Activated naive CD8-positive, alpha-beta T cell treated with anti-CD3 and anti-CD28 coated beads, Interleukin-2, amount 50 U/mL, for 24 hours (primary cell): Measurements from ENCODE around the gene TP73.

Source experiments
- ATAC-seq: fragments of 150-1000 bp; cut with Tn5 transposase; one replicate; pipeline ENCODE4 v1.10.0; 2021
- DNase-seq: peaks from one replicate; pipeline ENCODE4 v3.0.0; 2021
- H3K27ac Mint-ChIP-seq: one replicate; pipeline ENCODE4 v1.8.0; 2021; ENCODE audit warnings: mild to moderate bottlenecking, mixed read lengths
- H3K27me3 Mint-ChIP-seq: one replicate; pipeline ENCODE4 v1.8.0; 2021; ENCODE audit warnings: mixed read lengths
- H3K36me3 Mint-ChIP-seq: one replicate; pipeline ENCODE4 v1.8.0; 2021; ENCODE audit warnings: low read depth, mixed read lengths
- H3K4me1 Mint-ChIP-seq: one replicate; pipeline ENCODE4 v1.8.0; 2021; ENCODE audit warnings: mixed read lengths
- H3K4me3 Mint-ChIP-seq: one replicate; pipeline ENCODE4 v1.8.0; 2021; ENCODE audit warnings: mild to moderate bottlenecking, moderate library complexity, mixed read lengths
- H3K9me3 Mint-ChIP-seq: one replicate; pipeline ENCODE4 v1.8.0; 2021; ENCODE audit warnings: mixed read lengths

The TP73 gene

GRCh38 chr1:3664700-3665375 lies 12.5 kb downstream of the TP73 start:
- no peak overlapping the region for H3K4me3 Mint-ChIP-seq
- peaks cover 4% of the 10 kb centered on the region for H3K4me1 Mint-ChIP-seq

GRCh38 chr1:3668148-3668547 lies 15.8 kb downstream of the TP73 start:
- DNase-seq = no peak
- ATAC-seq = no peak
- Mint-ChIP-seq H3K4me3 (no peak overlapping the region), H3K4me1 (no peaks in the 10 kb centered on the region), H3K27ac (no peak overlapping the region), H3K36me3 (no peaks in the 10 kb centered on the region), H3K27me3 (peaks cover 11% of the 10 kb centered on the region), H3K9me3 (no peaks in the 10 kb centered on the region)

More at GRCh38 chr1:3664700-3665375, 12.5 kb downstream of the TP73 start:
- ATAC-seq = no peak
- Mint-ChIP-seq H3K27ac (no peak overlapping the region), H3K27me3 (peaks cover 9% of the 10 kb centered on the region), H3K9me3 (no peaks in the 10 kb centered on the region), H3K36me3 (no peaks in the 10 kb centered on the region)
- DNase-seq = no peak

GRCh38 chr1:3668585-3669300 lies 16.4 kb downstream of the TP73 start:
- DNase-seq = no peak
- Mint-ChIP-seq H3K27me3 (peaks cover 11% of the 10 kb centered on the region), H3K36me3 (no peaks in the 10 kb centered on the region), H3K27ac (no peak overlapping the region), H3K9me3 (no peaks in the 10 kb centered on the region), H3K4me3 (no peak overlapping the region), H3K4me1 (peaks cover 5% of the 10 kb centered on the region)
- no peak for ATAC-seq

GRCh38 chr1:3669421-3669821 lies 17.1 kb downstream of the TP73 start:
- Mint-ChIP-seq H3K9me3 (no peaks in the 10 kb centered on the region), H3K4me1 (peaks cover 5% of the 10 kb centered on the region), H3K27me3 (peaks cover 11% of the 10 kb centered on the region), H3K27ac (no peak overlapping the region), H3K36me3 (no peaks in the 10 kb centered on the region), H3K4me3 (no peak overlapping the region)
- no peak for ATAC-seq
- DNase-seq = no peak

GRCh38 chr1:3669971-3670431 lies 17.7 kb downstream of the TP73 start:
- no peak overlapping the region for H3K4me3 Mint-ChIP-seq
- no peak for DNase-seq
- H3K27ac Mint-ChIP-seq = no peak overlapping the region
- H3K9me3 Mint-ChIP-seq = no peaks in the 10 kb centered on the region
- H3K36me3 Mint-ChIP-seq = no peaks in the 10 kb centered on the region
- H3K4me1 Mint-ChIP-seq = peaks cover 5% of the 10 kb centered on the region
- H3K27me3 Mint-ChIP-seq = peaks cover 11% of the 10 kb centered on the region
- no peak for ATAC-seq

GRCh38 chr1:3670823-3671265 lies 18.5 kb downstream of the TP73 start:
- no peaks in the 10 kb centered on the region for H3K36me3 Mint-ChIP-seq
- no peaks in the 10 kb centered on the region for H3K9me3 Mint-ChIP-seq
- H3K4me1 Mint-ChIP-seq = peaks cover 5% of the 10 kb centered on the region
- DNase-seq (no peak), ATAC-seq (no peak)
- no peak overlapping the region for H3K4me3 Mint-ChIP-seq
- H3K27me3 Mint-ChIP-seq = peaks cover 11% of the 10 kb centered on the region
- no peak overlapping the region for H3K27ac Mint-ChIP-seq

GRCh38 chr1:3671371-3672180 lies 19.3 kb downstream of the TP73 start:
- Mint-ChIP-seq H3K4me1 (peaks cover 5% of the 10 kb centered on the region), H3K27ac (no peak overlapping the region), H3K9me3 (no peaks in the 10 kb centered on the region), H3K4me3 (no peak overlapping the region), H3K36me3 (no peaks in the 10 kb centered on the region), H3K27me3 (peaks cover 11% of the 10 kb centered on the region)
- DNase-seq (no peak), ATAC-seq (no peak)

- DNase-seq (no peak), ATAC-seq (no peak)
- H3K4me1 Mint-ChIP-seq = peaks cover 13% of the 10 kb centered on the region
- peaks cover 7% of the 10 kb centered on the region for H3K27me3 Mint-ChIP-seq
- H3K4me3 Mint-ChIP-seq = no peak overlapping the region
- H3K9me3 Mint-ChIP-seq = no peaks in the 10 kb centered on the region
- H3K27ac Mint-ChIP-seq = no peak overlapping the region
- H3K36me3 Mint-ChIP-seq = no peaks in the 10 kb centered on the region
Observed at GRCh38 chr1:3672231-3672970, 20.1 kb downstream of the TP73 start.

- Mint-ChIP-seq H3K9me3 (no peaks in the 10 kb centered on the region), H3K36me3 (no peaks in the 10 kb centered on the region), H3K27ac (no peak overlapping the region), H3K4me1 (peaks cover 18% of the 10 kb centered on the region), H3K27me3 (peaks cover 7% of the 10 kb centered on the region), H3K4me3 (no peak overlapping the region)
- ATAC-seq (no peak), DNase-seq (no peak)
Observed at GRCh38 chr1:3672971-3673361, 20.6 kb downstream of the TP73 start.

GRCh38 chr1:3673381-3674099 lies 21.2 kb downstream of the TP73 start:
- H3K4me1 Mint-ChIP-seq = peaks cover 21% of the 10 kb centered on the region
- H3K36me3 Mint-ChIP-seq = no peaks in the 10 kb centered on the region
- no peak overlapping the region for H3K4me3 Mint-ChIP-seq
- peaks cover 5% of the 10 kb centered on the region for H3K27me3 Mint-ChIP-seq
- H3K9me3 Mint-ChIP-seq = no peaks in the 10 kb centered on the region
- H3K27ac Mint-ChIP-seq = no peak overlapping the region
- DNase-seq = no peak
- no peak for ATAC-seq

GRCh38 chr1:3674100-3675094 lies 22.1 kb downstream of the TP73 start:
- no peaks in the 10 kb centered on the region for H3K9me3 Mint-ChIP-seq
- H3K27ac Mint-ChIP-seq = no peak overlapping the region

GRCh38 chr1:3675436-3675835 lies 23.1 kb downstream of the TP73 start:
- Mint-ChIP-seq H3K4me1 (peaks cover 25% of the 10 kb centered on the region), H3K27ac (no peak overlapping the region), H3K27me3 (peaks cover 14% of the 10 kb centered on the region), H3K4me3 (no peak overlapping the region), H3K36me3 (no peaks in the 10 kb centered on the region), H3K9me3 (no peaks in the 10 kb centered on the region)
- no peak for ATAC-seq
- no peak for DNase-seq

More at GRCh38 chr1:3674100-3675094, 22.1 kb downstream of the TP73 start:
- DNase-seq (no peak), ATAC-seq (no peak)
- H3K36me3 Mint-ChIP-seq = no peaks in the 10 kb centered on the region
- H3K4me3 Mint-ChIP-seq = no peak overlapping the region
- peaks cover 6% of the 10 kb centered on the region for H3K27me3 Mint-ChIP-seq
- peaks cover 23% of the 10 kb centered on the region for H3K4me1 Mint-ChIP-seq
